IMR-90 (cell line): Measurements from ENCODE around the gene TOMM40. TPM values are rescaled to one million over a fixed set of nuclear protein-coding genes. Genes with fewer than 3 reads are reported as not detected.
A peak's percentile ranks its signal among the peaks of the same experiment; 100 is the strongest.

Source experiments
- ATAC-seq: fragments of 200-7000 bp; cut with Tn5 transposase; 2 replicates; pipeline ENCODE4 v1.9.1; 2020; ENCODE audit warnings: low read depth, mild to moderate bottlenecking, moderate library complexity
- BruUV-seq: library from RNA; stranded (reverse); fragments of 400-500 nt; replicated peaks from 2 replicates; lab custom pipeline; 2021; lab: Mats Ljungman, UMichigan
- CTCF ChIA-PET: fragments of 300-600 bp; formaldehyde crosslinking; extraction: SDS; loops from one replicate; lab custom pipeline; 2021; ENCODE audit warnings: antibody characterized with exemption; lab: Yijun Ruan, JAX
- POLR2A ChIA-PET: fragments of 300-600 bp; sonication (Branson Sonifier 250); formaldehyde crosslinking; loops from one replicate; lab custom pipeline; 2022; ENCODE audit warnings: antibody characterized with exemption; ENCODE audit not compliant: unreplicated experiment; lab: Charles Lee
- DNase-seq: peaks from one replicate; pipeline ENCODE4 v3.0.0; 2013
- H2AFZ ChIP-seq: replicated peaks from 2 replicates; pipeline ENCODE3; 2013; ENCODE audit warnings: low read length, mild to moderate bottlenecking; ENCODE audit not compliant: poor library complexity
- H2AK5ac ChIP-seq: 2 replicates; pipeline ENCODE4 v1.6.1; 2013; ENCODE audit warnings: low read depth, low read length, inconsistent platforms
- H2AK9ac ChIP-seq: replicated peaks from 2 replicates; pipeline ENCODE3; 2013; ENCODE audit warnings: mild to moderate bottlenecking, low read depth, low read length, moderate library complexity; ENCODE audit not compliant: poor library complexity
- H2BK120ac ChIP-seq: 2 replicates; pipeline ENCODE4 v1.6.1; 2013; ENCODE audit warnings: low read depth, low read length, inconsistent platforms
- H2BK15ac ChIP-seq: 3 replicates; pipeline ENCODE4 v1.6.1; 2013; ENCODE audit warnings: low read depth, low read length, inconsistent platforms
- H2BK20ac ChIP-seq: 2 replicates; pipeline ENCODE4 v1.6.1; 2013; ENCODE audit warnings: low read depth, mild to moderate bottlenecking, inconsistent platforms, low read length, moderate library complexity
- H2BK5ac ChIP-seq: 2 replicates; pipeline ENCODE4 v1.6.1; 2013; ENCODE audit warnings: mild to moderate bottlenecking, low read depth, low read length, inconsistent platforms; ENCODE audit not compliant: poor library complexity, severe bottlenecking
- H3K14ac ChIP-seq: replicated peaks from 2 replicates; pipeline ENCODE4 v1.6.1; 2013; ENCODE audit warnings: low read depth, low read length, inconsistent platforms
- H3K18ac ChIP-seq: 2 replicates; pipeline ENCODE4 v1.6.1; 2013; ENCODE audit warnings: low read depth, low read length, control low read depth
- H3K23ac ChIP-seq: 2 replicates; pipeline ENCODE4 v1.6.1; 2013; ENCODE audit warnings: low read depth, low read length, inconsistent platforms
- H3K27ac ChIP-seq: 2 replicates; pipeline ENCODE4 v1.5.1; 2013; ENCODE audit warnings: mild to moderate bottlenecking, control low read depth, low read length; ENCODE audit not compliant: insufficient read depth
- H3K27me3 ChIP-seq: 2 replicates; pipeline ENCODE4 v1.6.1; 2013; ENCODE audit warnings: low read length; ENCODE audit not compliant: control insufficient read depth, insufficient read depth
- H3K36me3 ChIP-seq: 2 replicates; pipeline ENCODE4 v1.6.1; 2013; ENCODE audit warnings: low read length, mixed read lengths; ENCODE audit not compliant: control insufficient read depth, insufficient read depth
- H3K4ac ChIP-seq: 2 replicates; pipeline ENCODE4 v1.6.1; 2013; ENCODE audit warnings: low read depth, low read length, inconsistent platforms
- H3K4me1 ChIP-seq: 2 replicates; pipeline ENCODE4 v1.6.1; 2013; ENCODE audit warnings: low read length, mixed read lengths; ENCODE audit not compliant: control insufficient read depth, insufficient read depth
- H3K4me2 ChIP-seq: 2 replicates; pipeline ENCODE4 v1.6.1; 2013; ENCODE audit warnings: low read depth, mild to moderate bottlenecking, control low read depth, low read length, moderate library complexity
- H3K4me3 ChIP-seq: 2 replicates; pipeline ENCODE4 v1.5.1; 2013; ENCODE audit warnings: low read depth, mild to moderate bottlenecking, control low read depth, low read length, moderate library complexity; ENCODE audit not compliant: insufficient read depth
- H3K56ac ChIP-seq: 2 replicates; pipeline ENCODE4 v1.6.1; 2013; ENCODE audit warnings: low read length, inconsistent platforms; ENCODE audit not compliant: insufficient read depth; ENCODE audit errors: extremely low read depth
- H3K79me1 ChIP-seq, 2 experiments: 2 replicates each; pipeline ENCODE4 v1.6.1; 2013; ENCODE audit warnings: low read length in 2 of 2, inconsistent platforms in 1 of 2, low read depth in 1 of 2
- H3K9ac ChIP-seq: 2 replicates; pipeline ENCODE4 v1.6.1; 2013; ENCODE audit warnings: low read depth, low read length, control low read depth
- H3K9me1 ChIP-seq: 2 replicates; pipeline ENCODE4 v1.6.1; 2013; ENCODE audit warnings: low read length, inconsistent platforms; ENCODE audit not compliant: insufficient read depth
- H3K9me3 ChIP-seq: 2 replicates; pipeline ENCODE4 v1.6.1; 2013; ENCODE audit warnings: low read length; ENCODE audit not compliant: control insufficient read depth, insufficient read depth
- H4K20me1 ChIP-seq: 2 replicates; pipeline ENCODE4 v1.6.1; 2013; ENCODE audit warnings: low read length, inconsistent platforms; ENCODE audit not compliant: insufficient read depth
- H4K5ac ChIP-seq: 2 replicates; pipeline ENCODE4 v1.6.1; 2013; ENCODE audit warnings: mild to moderate bottlenecking, low read depth, low read length, control low read depth
- H4K8ac ChIP-seq, 2 experiments: 2 replicates each; pipeline ENCODE4 v1.6.1; 2013; ENCODE audit warnings: low read depth in 2 of 2, low read length in 2 of 2, control low read depth in 1 of 2, inconsistent platforms in 1 of 2
- H4K91ac ChIP-seq: 2 replicates; pipeline ENCODE4 v1.6.1; 2013; ENCODE audit warnings: low read depth, low read length, inconsistent platforms; ENCODE audit not compliant: insufficient read depth
- RCOR1 ChIP-seq: IDR thresholded peaks from 2 replicates; pipeline ENCODE4 v1.6.1; 2012; ENCODE audit warnings: mild to moderate bottlenecking, low read length, improper control_type of control experiment; ENCODE audit not compliant: insufficient replicate concordance
- WGBS, 2 experiments: methylation state at CpG; one replicate each; pipeline versions ENCODE4 v1.1.5 to v1.1.7; 2013; ENCODE audit warnings: missing lambda C conversion rate in 2 of 2; ENCODE audit not compliant: insufficient read length in 1 of 2; ENCODE audit errors: extremely low coverage in 2 of 2; 5-methylcytosine and 5-hydroxymethylcytosine counted together
- dilution Hi-C: fragments of 300-500 bp; cut with HindIII; formaldehyde crosslinking; loops from one replicate; pipeline ENCODE4 v1.14.3; 2018; ENCODE audit warnings: low sequenced_read_pairs; ENCODE audit not compliant: unreplicated experiment
- in situ Hi-C: fragments of 300-500 bp; cut with MboI; formaldehyde crosslinking; loops from 3 replicates; pipeline ENCODE4 v1.14.3; 2019; ENCODE audit warnings: low sequenced_read_pairs, inconsistent platforms, mixed read lengths
- intact Hi-C: fragments of 100-400 bp; cut with micrococcal nuclease; formaldehyde crosslinking; loops from 2 replicates; pipeline ENCODE4 v1.10.0; 2022
- polyA plus RNA-seq, 3 experiments: library from polyadenylated mRNA; depleted of rRNA; stranded (reverse); fragments of >200 nt; gene quantifications; 2 replicates each; pipeline ENCODE4 v1.2.3, GENCODE V29; 2012; ENCODE audit warnings: low replicate concordance in 1 of 3
- total RNA-seq: library from RNA; depleted of rRNA; stranded (reverse); fragments of >200 nt; gene quantifications from 2 replicates; pipeline ENCODE4 v1.2.3, GENCODE V29; 2012

The TOMM40 gene
- total and polyA plus RNA-seq, 2 of the 4 experiments (the other 2 are of a cell fraction), result 54.8 to 62.6 TPM

- DNase-seq (no peak), ATAC-seq (no peak)
- Histone ChIP-seq H3K18ac (peak overlapping the region; percentile 18; the same call in 1 of the 2 replicates), H3K56ac (peak overlapping the region; percentile 38; the same call in 1 of the 2 replicates), H4K20me1 (peaks cover 62% of the 10 kb centered on the region), H3K27me3 (no peaks in the 10 kb centered on the region), H3K79me1 (peaks cover 4 to 60% of the 10 kb centered on the region in 2 experiments; a peak in 3 of 4 replicates), H2BK5ac (peak overlapping the region; percentile 51), H3K4me1 (peaks cover 12% of the 10 kb centered on the region), H3K9me3 (no peaks in the 10 kb centered on the region), H2BK20ac (0 out of 2 replicates have a peak overlapping the region, but pooled peaks have one; percentile 44), H4K5ac (peak overlapping the region; percentile 31), H3K4me3 (peak overlapping the region; percentile 97), H2BK15ac (no peak overlapping the region; the same call in 2 of the 3 replicates), H3K36me3 (peaks cover 9% of the 10 kb centered on the region), H3K27ac (peak overlapping the region; percentile 97), H2AFZ (peak overlapping the region; percentile 72), H3K23ac (peak overlapping the region; percentile 97), H2AK9ac (peak overlapping the region; percentile 67), H4K8ac (peak overlapping the region in 1 of 2 experiments; percentile 56; a peak in 2 of 4 replicates), H2BK120ac (peak overlapping the region; percentile 43), H3K9me1 (peaks cover 11% of the 10 kb centered on the region), H3K9ac (peak overlapping the region; percentile 100), H3K4me2 (peak overlapping the region; percentile 95), H3K4ac (peak overlapping the region; percentile 84), H4K91ac (peak overlapping the region; percentile 40; the same call in 1 of the 2 replicates), H2AK5ac (peak overlapping the region; percentile 89), H3K14ac (peak overlapping the region; percentile 73)
- no TSS peak for BruUV-seq
- 19% methylated on average over 9 of the region's 18 CpGs; no CpG with 5 or more reads in 1 of the 2 experiments for WGBS, 2 experiments
- POLR2A ChIA-PET, result no interaction called here
- intact Hi-C loops (loop anchor here (5.0 kb wide), 1 partner anchor 277 kb away; no protein-coding TSS in a partner anchor), dilution Hi-C loops (no loop called here), in situ Hi-C loops (no loop called here)
- CTCF ChIA-PET, result interaction anchor here (1.0 kb wide), 1 partner anchor 78 kb away, joined by 3 read pairs; no protein-coding TSS in a partner anchor
- no peak for TF ChIP-seq RCOR1
These were observed 42.1 kb upstream of the TOMM40 start for GRCh38 chr19:44848812-44849447.
